Skin epidermis (tissue), 12 donors: ENCODE measurements around the gene SKI.
A peak's percentile ranks its signal among the peaks of the same experiment; 100 is the strongest.

ENCODE experiments used
- H3K27ac ChIP-seq, 21 experiments: fragments of 200-600 bp; sonication (generic) in 11 of 21; one replicate each; pipeline ENCODE4 v1.5.0; 2020; ENCODE audit warnings: mild to moderate bottlenecking in 3 of 21, inconsistent platforms in 2 of 21, moderate library complexity in 2 of 21
- H3K4me3 ChIP-seq, 7 experiments: fragments of 200-600 bp; sonication (generic) in 2 of 7; one replicate each; pipeline ENCODE4 v1.5.0; 2020; ENCODE audit warnings: inconsistent platforms in 2 of 7, mild to moderate bottlenecking in 2 of 7, moderate library complexity in 1 of 7

Gene SKI

GRCh38 chr1:2339206-2340085, 111.3 kb downstream of the SKI start:
- Histone ChIP-seq H3K4me3 (no peak overlapping the region), H3K27ac (no peak overlapping the region)

GRCh38 chr1:2340086-2340917, 112.2 kb downstream of the SKI start:
- Histone ChIP-seq H3K4me3 (no peak overlapping the region), H3K27ac (no peak overlapping the region)

GRCh38 chr1:2340918-2341254, 112.8 kb downstream of the SKI start:
- Histone ChIP-seq H3K4me3 (no peak overlapping the region), H3K27ac (no peak overlapping the region)

GRCh38 chr1:2341706-2342383, 113.7 kb downstream of the SKI start:
- no peak overlapping the region for H3K27ac ChIP-seq
- H3K4me3 ChIP-seq, result no peak overlapping the region

- H3K4me3 ChIP-seq, result no peak overlapping the region
- no peak overlapping the region for H3K27ac ChIP-seq
Measured at GRCh38 chr1:2342384-2343022, 114.4 kb downstream of the SKI start.

GRCh38 chr1:2343023-2343935, 115.2 kb downstream of the SKI start:
- Histone ChIP-seq H3K27ac (peak overlapping the region in 3 of 21 experiments; percentile 7 to 75 (median 48)), H3K4me3 (no peak overlapping the region)

GRCh38 chr1:2344121-2344681, 116.1 kb downstream of the SKI start:
- Histone ChIP-seq H3K4me3 (no peak overlapping the region), H3K27ac (peak overlapping the region in 2 of 21 experiments; percentile 7 to 75)

GRCh38 chr1:2344744-2345296, 116.7 kb downstream of the SKI start:
- no peak overlapping the region for H3K27ac ChIP-seq
- H3K4me3 ChIP-seq, result no peak overlapping the region

- H3K27ac ChIP-seq, result no peak overlapping the region
- no peak overlapping the region for H3K4me3 ChIP-seq
Measured at GRCh38 chr1:2345297-2346075, 117.4 kb downstream of the SKI start.

GRCh38 chr1:2346691-2347408, 118.7 kb downstream of the SKI start:
- Histone ChIP-seq H3K4me3 (no peak overlapping the region), H3K27ac (no peak overlapping the region)

GRCh38 chr1:2347409-2347785, 119.3 kb downstream of the SKI start:
- Histone ChIP-seq H3K4me3 (no peak overlapping the region), H3K27ac (no peak overlapping the region)

- Histone ChIP-seq H3K4me3 (no peak overlapping the region), H3K27ac (no peak overlapping the region)
Measured at GRCh38 chr1:2347896-2348295, 119.8 kb downstream of the SKI start.

- Histone ChIP-seq H3K4me3 (no peak overlapping the region), H3K27ac (no peak overlapping the region)
Measured at GRCh38 chr1:2348346-2349325, 120.5 kb downstream of the SKI start.

- H3K4me3 ChIP-seq, result no peak overlapping the region
- H3K27ac ChIP-seq, result no peak overlapping the region
Measured at GRCh38 chr1:2349806-2350205, 121.7 kb downstream of the SKI start.

- no peak overlapping the region for H3K27ac ChIP-seq
- no peak overlapping the region for H3K4me3 ChIP-seq
Measured at GRCh38 chr1:2350501-2350900, 122.4 kb downstream of the SKI start.
